ENCODE measurements around the gene TMOD3.

TMOD3 gene

DNA sequence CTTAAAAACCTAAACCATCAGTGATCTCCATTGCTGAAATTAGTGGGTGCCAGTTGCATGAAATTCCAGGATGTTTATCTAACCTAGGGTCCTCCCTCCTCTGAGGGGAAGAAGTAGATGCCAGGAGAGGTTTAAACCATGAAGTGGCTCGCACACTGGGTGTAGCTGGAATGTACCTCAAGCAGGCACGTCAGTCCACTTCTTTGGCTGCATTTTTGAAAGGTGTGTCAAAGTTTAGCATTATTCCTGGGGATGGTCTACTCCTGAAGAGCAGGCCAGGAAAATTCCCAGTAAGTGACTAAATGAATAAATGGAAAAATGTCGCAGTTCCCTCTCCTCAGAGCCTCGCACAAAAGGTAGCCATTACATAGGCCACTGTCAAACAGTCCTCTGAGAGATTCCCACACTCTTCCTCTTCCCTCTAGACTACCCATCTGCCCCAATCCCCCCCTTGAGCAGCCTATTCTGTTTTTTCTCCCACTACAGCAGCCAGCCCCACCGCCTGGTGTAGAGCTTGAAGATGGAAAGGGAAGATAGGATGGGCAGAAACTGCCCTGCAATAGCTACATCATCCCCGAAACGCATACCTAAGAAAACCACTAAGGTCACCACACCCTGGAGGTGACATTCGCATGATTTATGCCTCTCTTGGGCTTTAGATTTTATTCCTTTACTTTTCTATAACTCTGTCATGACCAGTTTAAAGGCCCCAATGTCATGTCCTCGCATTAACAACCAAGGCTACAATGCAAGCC is 655 bp upstream of the TMOD3 start:
- DNase-seq: no peak

DNA sequence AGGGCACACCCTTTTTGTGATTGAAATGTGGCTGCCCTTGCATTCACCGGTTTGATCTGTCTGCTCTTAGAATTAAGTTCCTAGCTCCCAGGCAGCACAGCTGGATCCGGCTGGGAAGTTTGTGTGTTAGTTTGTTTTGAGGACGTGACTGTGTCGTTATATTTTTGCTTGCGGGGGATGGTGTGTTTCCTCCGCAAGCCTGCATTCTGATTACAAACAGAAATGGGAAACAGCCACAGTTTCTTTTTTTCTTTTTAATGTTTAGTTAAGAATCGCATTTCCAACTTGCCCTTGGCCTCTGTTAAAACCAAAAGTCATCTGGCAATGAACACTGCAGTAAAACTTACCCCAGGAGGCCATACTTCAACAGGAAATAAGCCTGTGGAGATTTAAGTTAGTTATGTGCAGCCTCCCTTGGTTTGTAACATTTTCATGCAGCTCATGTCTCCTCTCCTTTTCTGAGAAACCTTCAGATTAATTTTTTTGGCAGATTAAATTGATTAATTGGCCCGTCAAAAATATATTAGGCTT is 888 bp downstream of the TMOD3 start:
- DNase-seq: peak; percentile 34 to 56

DNA sequence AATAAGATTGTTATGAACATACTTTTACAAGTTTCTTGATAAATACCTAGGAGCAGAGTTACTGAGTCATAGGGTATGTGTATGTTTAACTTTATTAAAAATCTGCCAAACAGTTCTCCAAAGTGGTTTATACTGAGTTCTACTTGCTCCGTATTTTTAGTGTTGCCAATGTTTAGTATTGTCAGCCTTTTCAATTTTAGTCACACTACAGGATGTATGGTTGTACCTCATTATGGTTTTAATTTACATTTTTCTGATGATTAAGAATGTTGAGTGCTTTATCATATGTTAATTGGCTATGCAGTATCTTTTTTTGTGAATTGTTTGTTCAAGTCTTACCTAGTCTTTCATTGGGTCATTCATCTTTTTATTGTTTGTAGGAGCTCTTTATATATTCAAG is 4.3 kb downstream of the TMOD3 start:
- DNase-seq: no peak

DNA sequence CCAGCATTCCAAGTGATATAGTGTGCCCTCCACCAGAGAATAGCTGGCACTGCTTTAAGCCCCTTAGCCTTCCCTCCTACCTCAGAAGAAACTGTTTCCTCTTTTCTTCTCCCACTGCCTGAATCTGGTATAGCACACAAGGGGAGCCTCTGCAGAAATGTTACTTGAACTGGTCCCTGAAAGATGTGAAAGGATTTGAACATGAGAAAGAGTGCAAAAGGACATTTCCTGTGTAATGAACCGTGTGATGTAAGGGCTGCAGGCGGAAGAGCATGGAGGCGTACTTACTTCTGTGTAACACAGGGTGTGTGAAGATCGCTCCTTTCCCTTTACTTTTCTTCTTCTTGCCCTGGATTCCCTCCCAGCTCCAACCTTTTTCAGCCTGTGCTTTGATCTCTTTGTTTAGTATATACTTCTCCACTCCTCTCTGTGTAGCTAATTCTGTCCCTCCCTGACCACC is 8.4 kb downstream of the TMOD3 start:
- DNase-seq: peak; percentile 75 to 82

DNA sequence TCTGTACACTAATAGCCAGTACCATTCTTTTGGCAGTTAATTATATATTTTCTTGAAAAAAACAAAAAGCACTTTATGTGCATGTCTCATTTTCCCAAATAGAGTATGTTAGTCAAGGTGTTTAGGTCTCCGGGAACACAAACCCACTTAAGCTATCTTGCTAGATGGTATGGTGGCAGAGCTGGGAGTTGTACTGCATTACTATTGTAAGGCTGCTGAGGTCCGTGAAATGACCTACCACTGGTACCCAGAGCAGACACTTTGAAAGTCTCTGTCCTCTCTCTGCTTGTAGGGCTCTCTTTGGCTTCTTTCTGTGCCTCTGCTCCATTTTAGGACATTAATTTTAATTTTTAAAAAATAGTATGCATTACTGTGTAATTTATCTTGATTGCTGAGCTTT is 8.8 kb downstream of the TMOD3 start:
- no peak for DNase-seq

DNA sequence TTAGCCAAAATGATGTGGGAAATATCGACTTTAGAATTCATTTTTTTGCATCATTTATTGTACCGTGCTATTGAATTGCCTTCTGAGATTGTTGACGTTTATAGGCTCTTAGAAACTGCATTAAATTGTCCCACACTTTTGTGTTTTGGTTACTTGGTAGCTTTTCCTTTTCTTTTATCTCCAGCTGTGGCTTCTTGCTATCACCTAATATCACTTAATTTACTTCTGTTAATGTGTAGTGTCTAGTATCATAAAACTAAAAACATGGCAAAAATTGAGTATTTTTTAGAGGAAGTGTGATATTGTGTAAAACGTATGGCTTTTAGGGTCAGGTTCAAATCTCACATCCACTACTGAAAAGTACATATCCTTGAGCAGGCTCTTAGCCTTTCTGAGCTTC is 11.2 kb downstream of the TMOD3 start:
- peak; percentile 9 to 34 for DNase-seq

DNA sequence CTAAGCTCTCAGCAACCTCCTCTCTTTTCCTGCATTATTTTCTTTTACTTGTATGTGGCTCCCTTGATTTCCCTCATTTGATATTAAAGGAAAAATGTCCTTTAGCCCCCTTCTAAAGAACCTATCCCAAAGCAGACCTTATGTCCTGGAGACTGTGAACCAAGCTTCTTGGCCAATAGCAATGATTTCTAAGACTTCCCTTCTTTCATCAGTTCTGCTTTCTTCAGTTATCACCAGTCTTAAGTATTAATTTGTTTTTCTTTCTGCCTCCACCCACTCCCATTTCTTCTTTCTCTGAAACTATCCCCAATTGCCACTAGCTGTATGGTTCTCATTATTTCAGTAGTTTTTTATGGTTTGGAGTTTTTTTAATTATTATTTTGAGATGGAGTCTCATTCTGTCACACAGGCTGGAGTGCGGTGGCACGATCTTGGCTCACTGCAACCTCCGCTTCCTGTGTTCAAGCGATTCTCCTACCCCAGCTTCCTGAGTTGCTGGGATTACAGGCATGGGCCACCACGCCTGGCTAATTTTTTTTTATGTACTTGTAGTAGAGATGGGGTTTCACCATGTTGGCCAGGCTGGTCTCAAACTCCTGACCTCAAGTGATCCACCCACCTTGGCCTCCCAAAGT is 12.1 kb downstream of the TMOD3 start:
- DNase-seq: peak; percentile 68 to 82

DNA sequence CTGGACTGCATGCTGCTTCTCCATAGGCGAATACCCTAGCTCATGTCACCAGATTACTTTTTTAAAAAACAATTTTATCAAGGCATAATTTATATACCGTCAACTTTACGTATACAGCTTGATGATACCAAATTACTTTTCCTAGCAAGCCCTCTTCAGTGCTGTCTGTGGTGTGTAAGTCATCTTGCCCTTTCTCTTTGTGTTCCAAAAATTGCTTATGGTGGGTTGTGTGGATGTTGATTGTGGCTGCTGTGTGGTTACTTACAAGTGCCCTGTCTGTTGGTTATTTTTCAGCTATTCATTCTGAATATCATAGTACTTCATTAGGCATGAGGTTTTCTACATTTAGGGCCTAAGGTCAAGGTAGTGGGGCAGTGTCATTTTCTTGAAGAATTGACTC is 12.8 kb downstream of the TMOD3 start:
- DNase-seq: no peak

DNA sequence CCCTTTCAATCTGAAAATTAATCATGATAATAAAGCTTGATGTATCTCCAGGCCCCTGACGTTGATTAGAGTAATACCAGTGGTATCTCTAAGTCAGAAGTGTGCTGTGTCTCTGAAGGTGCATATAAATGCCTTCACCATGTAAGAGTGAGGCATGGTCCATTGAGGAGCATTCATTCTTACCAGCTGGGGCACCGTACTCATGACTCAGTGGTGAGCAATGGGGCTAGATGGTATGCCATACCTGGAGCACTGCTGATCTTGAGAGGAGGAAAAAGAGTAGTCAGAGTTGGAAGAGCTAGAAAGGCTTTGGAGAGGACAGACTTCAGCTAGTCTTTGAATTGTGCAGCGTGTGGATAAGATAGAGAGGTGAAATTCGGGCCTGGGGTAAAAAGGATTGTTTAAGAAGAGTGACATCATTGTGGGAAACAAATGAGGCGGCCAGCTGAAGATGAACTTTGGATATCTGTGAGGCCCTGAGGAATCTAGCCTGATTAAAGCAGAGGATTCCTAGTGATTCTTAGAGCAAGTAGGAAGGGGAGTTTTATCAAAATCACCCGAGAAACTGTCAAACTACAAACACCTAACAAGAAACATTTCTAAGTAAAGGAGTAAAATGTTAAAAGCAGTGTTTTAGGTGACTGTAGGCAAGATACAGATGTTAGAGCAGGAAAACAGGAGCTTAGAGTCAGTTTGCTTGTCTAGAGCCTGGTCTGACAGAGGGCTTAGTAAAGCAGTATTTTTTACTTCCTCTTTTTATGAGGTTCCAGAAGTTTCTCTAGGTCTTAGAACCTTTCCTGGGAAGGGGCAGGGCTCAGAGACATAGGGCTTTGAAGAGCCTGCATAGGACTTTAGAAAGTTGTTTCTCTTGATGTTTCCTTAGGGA is 13.6 kb downstream of the TMOD3 start:
- peak; percentile 36 to 49 for DNase-seq

DNA sequence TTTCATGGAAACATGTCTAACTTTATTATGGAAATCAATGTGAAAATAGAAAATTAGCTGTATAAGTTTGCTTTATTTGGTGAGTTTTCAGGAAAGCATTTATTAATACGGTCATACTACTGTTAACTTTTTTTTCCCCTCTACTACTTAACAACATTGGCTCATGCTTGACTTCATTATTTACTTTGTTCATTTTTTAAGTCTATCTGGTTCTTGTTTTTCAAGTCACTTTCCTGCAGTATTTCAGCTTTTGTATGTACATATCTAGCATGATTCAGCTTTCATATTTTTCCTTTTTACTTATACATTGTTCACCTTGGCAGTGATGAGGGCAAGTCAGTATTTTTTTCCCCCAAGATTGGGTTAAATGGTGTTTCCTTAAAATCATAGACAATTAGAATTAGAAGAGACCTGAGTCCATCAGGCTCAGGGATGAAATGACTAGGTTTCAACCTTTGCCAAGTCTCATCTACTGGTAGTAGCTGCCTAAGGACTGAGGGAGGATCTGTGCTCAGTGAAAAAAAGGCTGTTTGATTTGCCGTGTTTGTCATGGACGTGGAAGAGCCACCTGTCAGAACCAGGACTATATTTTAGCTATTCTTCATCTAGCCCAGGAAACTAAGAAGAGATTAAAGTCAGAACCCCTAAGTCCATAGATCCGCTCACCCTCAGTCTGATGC is 15.4 kb downstream of the TMOD3 start:
- no peak for DNase-seq

DNA sequence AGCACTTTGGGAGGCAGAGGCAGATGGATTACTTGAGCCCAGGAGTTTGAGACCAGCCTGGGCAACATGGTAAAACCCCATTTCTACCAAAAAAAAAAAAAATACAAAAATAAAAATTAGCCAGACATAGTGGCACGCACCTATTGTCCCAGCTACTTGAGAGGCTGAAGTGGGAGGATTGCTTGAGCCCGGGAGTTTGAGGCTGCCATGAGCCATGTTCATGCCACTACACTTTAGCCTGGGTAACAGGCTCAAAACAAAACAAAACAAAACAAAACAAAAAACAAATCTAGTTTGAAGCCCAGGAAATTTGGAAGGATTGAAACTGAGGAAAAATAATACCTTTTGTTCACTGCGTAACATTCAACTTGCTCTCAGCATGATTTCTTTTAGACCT is 16.6 kb downstream of the TMOD3 start:
- DNase-seq: peak in 1 of 2 donors; percentile 22

DNA sequence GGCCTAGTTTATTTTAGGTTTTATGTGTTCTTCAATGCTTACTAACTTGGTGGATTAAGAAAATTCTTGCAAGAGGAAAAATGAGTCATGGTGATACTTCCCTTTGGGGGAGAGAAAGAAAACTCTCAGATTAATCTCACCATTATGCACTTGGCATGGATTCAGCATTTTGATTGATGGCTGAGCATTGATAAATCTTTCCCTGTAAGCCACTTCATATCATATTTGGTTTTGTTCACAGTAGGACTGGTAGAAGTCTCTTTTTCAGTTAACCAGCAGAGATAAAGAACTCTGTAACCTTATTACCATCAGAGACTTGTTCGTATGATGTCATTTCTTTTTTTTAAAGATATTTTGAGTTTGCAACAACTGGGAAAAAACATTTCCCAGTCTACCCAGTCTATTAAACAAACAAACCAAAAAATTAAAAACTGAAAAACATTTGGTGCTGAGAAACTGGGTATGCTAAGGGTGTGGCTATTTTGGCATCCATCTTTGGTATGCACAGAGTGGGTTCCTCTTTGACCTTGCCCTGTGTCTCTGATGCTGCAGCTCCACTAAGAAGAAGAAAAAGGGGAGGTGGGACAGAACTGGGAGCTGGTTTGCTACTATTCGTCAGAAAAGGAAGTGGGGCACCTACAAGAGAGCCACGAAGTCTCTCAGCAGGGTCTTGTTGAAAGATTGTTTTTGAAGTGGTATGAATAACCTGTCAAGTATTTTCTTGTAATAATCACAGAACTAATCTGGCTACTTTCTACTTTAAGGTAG is 17.2 kb downstream of the TMOD3 start:
- peak; percentile 43 to 73 for DNase-seq

DNA sequence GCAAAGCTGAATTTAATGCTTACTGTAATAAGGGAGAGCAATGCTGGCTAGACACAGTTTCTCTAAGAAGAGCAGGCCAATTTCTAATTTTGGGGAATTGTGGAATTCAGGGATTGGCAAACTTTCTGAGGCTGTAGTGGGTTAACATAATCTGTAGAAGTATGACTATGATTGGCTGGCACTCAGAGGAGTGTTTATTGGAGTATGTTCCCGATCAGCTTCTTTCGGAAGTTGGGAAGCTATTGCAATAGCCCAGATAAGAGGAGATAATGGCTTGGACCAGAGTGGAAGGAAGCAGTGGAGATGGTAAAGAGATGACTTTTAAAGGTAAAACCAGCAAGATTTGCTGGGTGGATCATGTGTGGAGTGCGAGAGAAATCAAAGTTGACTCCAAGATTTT is 19.4 kb downstream of the TMOD3 start:
- no peak for DNase-seq

DNA sequence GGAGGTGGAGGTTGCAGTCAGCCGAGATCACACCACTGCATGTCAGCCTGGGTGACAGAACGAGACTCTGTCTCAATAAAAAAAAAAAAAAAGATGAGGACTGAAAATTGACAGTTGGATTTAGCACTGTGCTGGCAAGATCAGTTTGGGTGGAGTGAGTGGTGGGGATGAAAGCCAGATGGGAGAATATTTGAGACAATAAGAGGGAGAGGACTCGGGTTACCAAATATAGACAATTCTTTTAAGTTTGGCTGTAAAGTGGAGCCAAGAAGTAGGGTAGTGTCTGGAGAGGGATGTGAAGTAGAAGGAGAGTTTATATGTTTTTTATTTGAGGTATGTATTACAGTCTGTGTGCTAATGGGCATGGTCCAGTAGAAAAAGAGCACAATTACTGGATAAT is 20.4 kb downstream of the TMOD3 start:
- no peak for DNase-seq

DNA sequence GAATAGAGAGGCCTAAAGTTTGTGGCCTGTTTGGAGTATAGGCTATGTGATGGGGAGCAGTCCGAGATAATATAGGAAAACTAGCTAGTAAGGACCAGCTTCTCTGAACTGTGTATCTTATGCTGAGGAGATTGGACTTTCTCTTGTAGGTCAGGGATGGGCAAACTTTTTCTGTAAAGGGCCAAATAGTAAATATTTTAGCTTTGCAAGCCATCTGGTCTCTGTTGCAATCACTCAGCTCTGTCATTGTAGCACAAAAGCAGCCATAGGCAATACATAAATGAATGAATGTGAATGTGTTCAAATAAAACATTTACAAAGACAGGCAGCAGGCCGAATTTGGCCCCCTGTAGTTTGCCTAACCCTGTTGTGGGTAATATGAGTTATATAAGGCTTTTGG is 24.5 kb downstream of the TMOD3 start:
- no peak for DNase-seq

DNA sequence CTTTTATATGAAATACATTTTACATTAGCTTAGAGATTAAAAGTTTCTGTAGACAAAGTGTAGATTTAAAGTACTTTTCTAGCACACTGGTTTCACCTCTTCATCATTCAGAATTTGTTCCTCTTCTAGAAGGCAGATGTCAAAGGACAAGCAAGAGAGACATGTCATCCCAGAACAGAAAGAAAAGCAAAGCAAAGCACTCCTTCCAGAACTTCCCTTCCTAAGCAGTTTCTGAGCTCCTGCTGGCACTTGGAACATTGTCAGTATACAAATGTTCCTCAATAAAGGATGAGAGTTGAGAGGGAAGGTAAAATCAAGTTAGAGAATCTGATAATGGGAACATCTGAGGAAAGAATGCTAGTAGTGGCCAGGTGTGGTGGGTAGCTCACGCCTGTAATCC is 26.2 kb downstream of the TMOD3 start:
- peak in 1 of 2 donors; percentile 4 for DNase-seq

DNA sequence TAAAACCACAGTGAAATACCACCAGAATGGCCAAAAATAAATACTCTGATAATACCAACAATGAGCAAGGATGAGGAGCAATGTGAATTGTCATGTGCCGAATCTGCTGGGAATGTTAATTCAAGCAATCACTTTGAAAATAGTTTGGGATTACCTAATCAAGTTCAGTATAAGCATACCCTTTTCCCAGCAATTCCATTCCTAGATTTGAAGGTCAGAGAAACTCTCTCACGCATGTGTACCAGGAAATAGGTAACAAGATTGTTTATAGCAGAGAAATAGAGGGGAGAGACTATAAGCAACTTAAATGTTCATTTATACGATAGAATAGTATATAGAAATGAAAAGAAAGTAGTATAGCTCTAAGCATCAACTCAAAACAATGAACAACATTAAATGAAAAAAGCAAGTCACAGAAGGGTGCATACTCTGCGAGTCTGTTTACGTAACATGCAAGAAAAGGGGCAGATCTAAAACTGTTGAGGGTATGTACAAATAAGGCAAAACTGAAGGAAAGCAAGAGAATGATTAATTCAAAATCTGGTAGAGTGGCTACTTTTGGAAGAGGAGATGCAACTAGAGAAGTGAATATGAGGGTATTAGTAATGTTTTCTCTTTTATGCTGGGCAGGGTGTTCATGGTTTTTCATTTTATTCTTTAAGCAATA is 27.4 kb downstream of the TMOD3 start:
- DNase-seq: no peak

DNA sequence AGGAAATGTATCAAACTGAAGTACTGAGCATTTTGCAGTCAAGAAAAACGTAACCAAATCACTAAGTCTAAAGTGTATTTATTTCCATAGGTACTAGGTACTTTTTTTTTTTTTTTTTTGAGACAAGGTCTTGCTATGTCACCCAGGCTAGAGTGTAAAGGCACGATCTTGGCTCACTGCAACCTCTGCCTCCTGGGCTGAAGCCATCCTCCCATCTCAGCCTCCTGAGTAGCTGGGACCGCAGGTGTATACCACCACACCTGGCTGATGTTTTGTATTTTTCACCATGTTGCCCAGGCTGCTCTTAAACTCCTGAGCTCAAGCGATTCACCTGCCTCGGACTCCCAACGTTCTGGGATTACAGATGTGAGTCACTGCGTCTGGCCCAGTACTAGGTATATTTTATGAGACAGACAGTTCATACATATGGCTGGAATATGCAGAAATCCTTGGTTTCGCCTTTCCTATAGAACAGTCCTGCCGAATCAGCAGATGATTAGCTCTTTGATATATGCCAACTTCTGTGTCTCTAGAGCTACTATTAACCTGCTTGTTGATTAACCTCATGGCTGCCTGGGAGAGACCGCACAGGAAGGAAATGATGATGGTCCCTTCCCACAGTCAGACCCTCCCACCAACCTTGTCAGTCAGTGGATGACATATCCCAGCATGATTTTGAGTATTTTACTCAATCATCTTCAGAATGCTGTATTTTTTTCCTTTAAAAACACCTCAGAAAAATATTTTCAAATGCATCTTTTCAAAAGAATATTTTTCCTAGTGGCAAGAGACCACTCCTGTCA is 32.3 kb downstream of the TMOD3 start:
- peak; percentile 14 to 63 for DNase-seq

DNA sequence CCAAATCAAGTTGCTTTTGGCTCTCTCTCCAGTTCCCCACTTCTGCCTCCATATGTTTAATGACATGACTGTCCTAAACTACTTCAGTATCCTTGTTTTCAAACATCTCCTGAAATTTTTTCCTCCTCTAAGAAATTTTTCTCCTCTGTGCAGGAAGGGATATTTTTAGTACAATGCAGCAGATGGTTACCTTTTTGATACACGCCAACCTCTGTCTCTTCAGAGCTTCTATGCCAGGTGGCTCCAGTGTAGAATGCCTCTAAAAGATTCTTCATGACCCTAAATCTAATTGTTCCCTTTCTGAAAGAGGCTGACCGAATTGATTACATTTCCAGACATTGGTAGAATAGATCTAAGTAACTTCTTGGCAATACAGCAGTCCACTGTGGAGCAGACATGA is 33.7 kb downstream of the TMOD3 start:
- DNase-seq: no peak

DNA sequence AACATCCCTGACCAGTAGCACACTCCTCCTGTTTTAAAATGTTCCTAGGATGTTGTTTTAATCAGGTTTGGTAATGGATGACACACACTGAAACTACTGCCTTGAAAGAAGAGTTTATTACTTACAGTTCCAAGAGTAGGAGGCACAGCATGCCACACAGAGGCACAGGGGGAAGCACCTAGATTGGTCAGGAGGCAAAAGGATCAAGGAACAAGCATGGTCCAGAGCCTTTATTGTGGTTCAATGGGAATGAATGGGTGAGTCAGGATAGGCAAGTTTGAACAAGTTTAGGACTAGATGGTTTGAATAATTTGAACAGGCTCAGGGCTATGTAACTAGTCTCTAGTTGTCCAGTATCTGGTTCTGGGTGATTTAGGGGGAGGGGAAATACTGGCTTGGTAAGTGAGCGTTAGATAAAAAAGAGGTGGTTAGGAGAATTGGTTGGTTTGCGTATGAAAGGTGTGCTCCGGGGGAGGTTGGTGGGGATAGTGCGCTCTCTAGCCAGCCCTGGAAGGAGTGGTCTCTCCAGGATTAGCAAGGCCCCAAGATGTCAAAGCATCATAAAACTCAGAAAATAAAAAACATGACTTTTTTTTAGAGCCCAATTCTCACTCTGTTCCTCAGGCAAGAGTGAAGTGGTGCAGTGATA is 35.1 kb downstream of the TMOD3 start:
- DNase-seq: peak in 1 of 2 donors; percentile 31

Measured in inflammatory macrophage (primary cell).